ENCODE results near the gene LSP1.

DNA sequence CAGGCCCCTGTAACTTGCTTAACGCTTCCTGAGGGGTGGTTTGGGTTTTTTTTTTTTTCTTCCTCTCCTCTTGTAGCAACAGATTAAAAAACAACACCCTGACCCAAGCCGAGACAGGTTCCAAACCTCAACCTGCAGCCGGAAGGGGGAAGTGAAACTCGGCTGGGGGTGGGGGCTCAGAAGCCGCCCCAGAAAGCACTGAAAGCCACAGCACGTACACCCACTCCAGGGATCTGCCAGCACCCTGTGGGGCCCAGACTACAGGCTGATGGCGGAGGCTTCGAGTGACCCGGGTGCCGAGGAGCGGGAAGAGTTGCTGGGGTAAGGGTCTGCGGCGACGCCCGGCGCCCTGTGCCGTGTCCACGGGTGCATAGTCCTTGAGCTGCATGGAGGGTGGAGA, at the start of gene LSP1:
- TF ChIP-seq GATA2 (IDR thresholded peaks at IDR 0.05; ENCODE audit: low read depth, low read length) (no peak), GATA3 (IDR thresholded peaks at IDR 0.05; ENCODE audit: low read depth, low read length) (no peak)
